ENCODE measurements around the gene RAD50. TPM values are rescaled to one million over a fixed set of nuclear protein-coding genes. Genes with fewer than 3 reads are reported as not detected.

Gene RAD50
- total and polyA plus RNA-seq, 7 donors: 6.0 to 34.6 (median 20.0) TPM

DNA sequence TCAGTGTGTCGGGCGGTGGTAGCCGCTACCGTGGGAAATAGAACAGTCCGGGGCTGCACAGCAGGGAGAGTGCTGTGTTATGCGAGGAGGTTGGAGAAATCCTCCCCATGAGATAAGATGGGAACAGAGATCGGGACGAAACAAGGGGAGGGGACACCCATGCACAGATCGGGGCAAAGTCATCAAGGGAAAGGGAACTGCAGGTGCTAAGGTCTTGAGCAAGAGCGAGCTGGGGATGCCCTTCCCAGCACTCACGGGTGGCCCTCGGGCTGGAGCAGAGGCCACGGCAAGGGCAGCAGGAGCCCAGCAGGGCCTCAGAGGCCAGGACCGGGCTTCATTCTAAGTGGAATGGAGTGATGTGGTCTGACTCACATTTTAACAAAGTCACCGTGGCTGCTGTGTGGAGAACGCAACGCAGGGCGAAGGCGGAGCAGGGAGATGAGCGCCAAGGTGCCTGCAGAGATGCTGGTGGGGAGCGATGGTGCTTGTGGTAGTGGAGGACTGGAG, 108.8 kb downstream of the RAD50 start:
- TF ChIP-seq EP300 (IDR thresholded peaks at IDR 0.05) (no peak), POLR2AphosphoS5 (IDR thresholded peaks at IDR 0.05) (no peak), POLR2A (IDR thresholded peaks at IDR 0.05) (no peak)
- TF ChIP-seq, protein P1, sequence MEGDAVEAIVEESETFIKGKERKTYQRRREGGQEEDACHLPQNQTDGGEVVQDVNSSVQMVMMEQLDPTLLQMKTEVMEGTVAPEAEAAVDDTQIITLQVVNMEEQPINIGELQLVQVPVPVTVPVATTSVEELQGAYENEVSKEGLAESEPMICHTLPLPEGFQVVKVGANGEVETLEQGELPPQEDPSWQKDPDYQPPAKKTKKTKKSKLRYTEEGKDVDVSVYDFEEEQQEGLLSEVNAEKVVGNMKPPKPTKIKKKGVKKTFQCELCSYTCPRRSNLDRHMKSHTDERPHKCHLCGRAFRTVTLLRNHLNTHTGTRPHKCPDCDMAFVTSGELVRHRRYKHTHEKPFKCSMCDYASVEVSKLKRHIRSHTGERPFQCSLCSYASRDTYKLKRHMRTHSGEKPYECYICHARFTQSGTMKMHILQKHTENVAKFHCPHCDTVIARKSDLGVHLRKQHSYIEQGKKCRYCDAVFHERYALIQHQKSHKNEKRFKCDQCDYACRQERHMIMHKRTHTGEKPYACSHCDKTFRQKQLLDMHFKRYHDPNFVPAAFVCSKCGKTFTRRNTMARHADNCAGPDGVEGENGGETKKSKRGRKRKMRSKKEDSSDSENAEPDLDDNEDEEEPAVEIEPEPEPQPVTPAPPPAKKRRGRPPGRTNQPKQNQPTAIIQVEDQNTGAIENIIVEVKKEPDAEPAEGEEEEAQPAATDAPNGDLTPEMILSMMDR (IDR thresholded peaks at IDR 0.05): no peak
- no peaks in the 10 kb centered on the region for H3K36me3 ChIP-seq
- no peaks in the 10 kb centered on the region for H3K27me3 ChIP-seq
- no peaks in the 10 kb centered on the region for H3K4me1 ChIP-seq
- DNase-seq: no peak
- H3K4me3 ChIP-seq: no peak overlapping the region
- no peak overlapping the region for H3K27ac ChIP-seq
- WGBS, 2 donors: 95 to 96% methylated on average over 21 of the region's 21 CpGs
- H3K9me3 ChIP-seq: no peaks in the 10 kb centered on the region
- intact Hi-C loops (cut with DNase I): no loop called here

DNA sequence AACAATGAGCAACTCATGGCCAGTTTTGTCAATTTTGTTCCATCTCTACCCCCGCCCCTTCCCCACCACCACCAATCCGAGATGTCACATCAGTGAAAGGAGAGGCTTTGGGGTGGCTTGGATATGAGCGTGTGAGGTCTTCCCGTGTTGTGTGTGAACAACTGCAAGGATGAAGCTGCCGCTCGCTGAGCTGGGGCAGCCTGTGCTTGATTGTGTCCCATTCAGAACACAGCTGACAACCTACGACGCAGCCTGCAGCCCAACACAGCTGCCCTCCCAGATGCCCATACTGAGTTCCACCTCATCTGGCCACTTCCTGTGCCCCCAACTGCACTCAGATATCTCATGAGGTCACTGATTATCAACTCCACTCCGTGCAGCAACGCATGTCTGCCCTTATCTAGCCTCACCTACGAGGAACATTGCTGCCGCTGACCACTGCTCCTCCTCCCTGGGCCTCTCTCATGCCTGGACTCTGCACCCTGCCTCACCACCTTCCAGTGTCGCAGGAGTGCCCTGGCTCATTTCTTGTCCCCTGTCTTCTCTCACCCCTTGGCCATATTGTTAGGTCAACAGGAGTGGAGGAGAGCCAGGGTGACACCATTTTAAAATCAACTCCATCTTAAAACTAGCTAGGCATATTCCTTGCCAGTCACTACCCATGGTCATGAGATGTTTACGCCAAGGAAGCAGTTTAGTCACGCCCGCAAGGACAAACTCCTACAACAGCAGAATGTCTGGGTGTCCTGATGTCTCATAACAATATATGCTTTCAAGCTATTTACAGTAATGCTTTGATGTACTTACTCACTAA, 109.7 kb downstream of the RAD50 start:
- TF ChIP-seq, protein P1 (IDR thresholded peaks at IDR 0.05): no peak
- TF ChIP-seq POLR2AphosphoS5 (IDR thresholded peaks at IDR 0.05): no peak
- TF ChIP-seq POLR2A (IDR thresholded peaks at IDR 0.05): no peak
- TF ChIP-seq EP300 (IDR thresholded peaks at IDR 0.05): no peak
- no peak overlapping the region for H3K4me3 ChIP-seq
- DNase-seq: no peak
- intact Hi-C loops (cut with DNase I): no loop called here
- no peaks in the 10 kb centered on the region for H3K4me1 ChIP-seq
- no peaks in the 10 kb centered on the region for H3K9me3 ChIP-seq
- no peaks in the 10 kb centered on the region for H3K27me3 ChIP-seq
- WGBS, 2 donors: 90 to 92% methylated on average over 16 of the region's 16 CpGs
- no peak overlapping the region for H3K27ac ChIP-seq
- H3K36me3 ChIP-seq: no peaks in the 10 kb centered on the region

DNA sequence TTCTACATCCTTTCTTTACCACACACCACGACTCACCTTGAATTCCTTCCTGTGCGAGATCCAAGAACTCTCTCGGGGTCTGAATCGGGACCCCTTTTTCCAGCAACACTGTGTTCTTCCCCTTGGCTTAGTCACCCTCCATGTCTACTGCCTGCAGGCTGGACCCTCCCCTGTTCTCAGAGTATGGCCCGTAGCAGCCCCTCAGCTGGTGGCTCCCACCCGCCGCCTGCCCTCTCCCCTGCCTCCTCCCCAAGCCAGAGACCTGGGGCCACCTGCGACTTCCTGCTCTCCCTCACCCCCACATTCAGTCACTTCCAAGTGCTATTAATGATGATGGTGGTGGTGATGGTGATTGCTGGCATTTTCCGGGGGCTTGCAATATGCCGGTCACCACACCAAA, 110.5 kb downstream of the RAD50 start:
- TF ChIP-seq POLR2AphosphoS5 (IDR thresholded peaks at IDR 0.05) (no peak), POLR2A (IDR thresholded peaks at IDR 0.05) (no peak), EP300 (IDR thresholded peaks at IDR 0.05) (no peak)
- TF ChIP-seq, protein P1 (IDR thresholded peaks at IDR 0.05): no peak
- intact Hi-C loops (cut with DNase I): no loop called here
- Histone ChIP-seq H3K9me3 (no peaks in the 10 kb centered on the region), H3K4me3 (no peak overlapping the region), H3K36me3 (no peaks in the 10 kb centered on the region), H3K27me3 (no peaks in the 10 kb centered on the region), H3K4me1 (no peaks in the 10 kb centered on the region), H3K27ac (no peak overlapping the region)
- no peak for DNase-seq
- 86 to 93% methylated on average over 10 of the region's 10 CpGs for WGBS, 2 donors

DNA sequence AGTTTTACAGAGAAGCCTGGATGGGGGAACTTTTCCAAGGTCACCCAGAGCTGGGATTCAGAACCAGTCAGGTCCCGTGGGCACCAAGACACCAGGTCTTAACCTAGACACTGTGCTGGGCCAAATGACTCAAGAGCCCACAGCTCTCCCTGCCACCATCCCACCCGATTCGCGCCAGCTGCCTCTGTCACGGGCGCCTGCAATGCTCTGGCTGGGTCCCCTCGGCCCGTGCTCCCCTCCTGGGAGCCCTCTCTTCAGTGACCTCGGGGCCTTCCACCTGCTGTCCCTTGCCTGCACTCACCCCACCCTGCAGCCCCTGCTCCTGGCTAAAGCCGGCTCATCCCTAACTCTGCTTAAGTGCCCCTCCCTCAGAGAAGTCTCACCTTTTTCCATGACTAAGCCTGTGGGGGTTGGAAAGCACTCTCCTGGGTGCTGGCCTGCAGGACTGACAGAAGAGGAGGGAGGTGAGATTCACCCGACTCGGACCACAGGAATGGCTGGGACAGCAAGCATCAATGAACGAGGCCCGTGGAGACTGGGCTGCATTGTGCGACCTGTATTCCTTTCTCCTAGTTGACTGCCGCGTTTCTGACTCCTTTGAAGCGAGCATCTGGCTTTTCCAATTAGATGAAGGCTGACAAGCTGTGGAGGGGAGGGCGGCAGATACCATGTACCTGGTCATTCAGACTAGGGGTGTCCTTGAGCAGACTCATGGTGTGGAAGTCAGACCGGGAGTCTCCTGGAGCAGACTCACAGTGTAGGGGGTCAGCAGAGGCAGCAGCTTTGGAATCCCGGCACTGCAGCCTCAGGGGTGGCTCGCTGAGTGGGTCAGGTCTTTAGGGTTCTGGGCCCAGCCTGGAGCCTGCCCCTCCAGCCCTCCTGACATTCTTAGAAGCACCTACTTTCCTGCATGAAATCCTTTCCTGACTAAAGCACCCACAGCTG, 111.3 kb downstream of the RAD50 start:
- Histone ChIP-seq H3K27ac (no peak overlapping the region), H3K36me3 (no peaks in the 10 kb centered on the region), H3K4me1 (no peaks in the 10 kb centered on the region), H3K9me3 (no peaks in the 10 kb centered on the region), H3K27me3 (no peaks in the 10 kb centered on the region), H3K4me3 (no peak overlapping the region)
- no peak for DNase-seq
- intact Hi-C loops (cut with DNase I): no loop called here
- TF ChIP-seq POLR2A (IDR thresholded peaks at IDR 0.05): no peak
- TF ChIP-seq, protein P1 (IDR thresholded peaks at IDR 0.05): no peak
- no peak for TF ChIP-seq EP300 (IDR thresholded peaks at IDR 0.05)
- no peak for TF ChIP-seq POLR2AphosphoS5 (IDR thresholded peaks at IDR 0.05)
- 87 to 92% methylated on average over 22 of the region's 22 CpGs for WGBS, 2 donors
